Measurements from ENCODE around the gene TET3. TPM values are rescaled to one million over a fixed set of nuclear protein-coding genes. Genes with fewer than 3 reads are reported as not detected.

The TET3 gene
- total RNA-seq, 2 donors from 2014 or later, result 1.9 to 3.9 TPM

DNA sequence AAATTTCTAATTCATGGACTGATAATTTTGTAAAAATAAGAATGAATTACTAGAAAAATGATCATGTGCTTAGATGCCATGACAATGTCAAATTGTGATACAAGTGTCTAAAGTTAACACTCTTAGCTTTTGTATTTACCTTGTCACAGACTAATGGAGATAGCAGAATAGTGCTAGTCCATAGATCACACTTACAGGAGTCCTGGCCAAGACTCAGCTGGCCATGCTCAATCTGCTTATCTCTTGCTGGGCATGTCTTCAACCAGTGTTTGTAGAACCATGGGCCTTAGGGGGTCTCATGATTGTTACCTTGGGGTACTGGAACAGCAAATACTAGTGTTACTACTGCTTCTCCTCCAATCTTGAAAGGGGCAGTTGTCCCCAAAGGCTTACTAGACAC lies 44.0 kb downstream of the TET3 start:
- DNase-seq (ENCODE audit: low spot score), result no peak

GRCh38 chr2:74029714-74030397 lies 45.1 kb downstream of the TET3 start:
- H3K36me3 ChIP-seq, result no peaks in the 10 kb centered on the region
- TF ChIP-seq CTCF (IDR thresholded peaks at IDR 0.05), result no peak
- DNase-seq (ENCODE audit: low spot score), result no peak
- no peak overlapping the region for H3K27ac ChIP-seq
- peaks cover 0 to 12% of the 10 kb centered on the region in 2 donors for H3K4me1 ChIP-seq
- no peak overlapping the region for H3K4me3 ChIP-seq
- no peaks in the 10 kb centered on the region for H3K9me3 ChIP-seq
- no peaks in the 10 kb centered on the region for H3K27me3 ChIP-seq

More for the DNA sequence above, 44.0 kb downstream of the TET3 start:
- Histone ChIP-seq H3K4me1 (peaks cover 0 to 12% of the 10 kb centered on the region in 2 donors), H3K27me3 (no peaks in the 10 kb centered on the region), H3K9me3 (no peaks in the 10 kb centered on the region), H3K36me3 (no peaks in the 10 kb centered on the region), H3K4me3 (no peak overlapping the region), H3K27ac (no peak overlapping the region)
- no peak for TF ChIP-seq CTCF (IDR thresholded peaks at IDR 0.05)

- TF ChIP-seq CTCF (IDR thresholded peaks at IDR 0.05), result no peak
- H3K36me3 ChIP-seq, result no peaks in the 10 kb centered on the region
- H3K27ac ChIP-seq, result no peak overlapping the region
Observed at GRCh38 chr2:74031221-74031620, 46.5 kb downstream of the TET3 start.

GRCh38 chr2:74031959-74032287 lies 47.2 kb downstream of the TET3 start:
- no peaks in the 10 kb centered on the region for H3K9me3 ChIP-seq
- DNase-seq (ENCODE audit: low spot score), result no peak
- H3K4me3 ChIP-seq, result no peak overlapping the region
- H3K27ac ChIP-seq, result no peak overlapping the region
- H3K4me1 ChIP-seq, result peaks cover 0 to 14% of the 10 kb centered on the region in 2 donors
- TF ChIP-seq CTCF (IDR thresholded peaks at IDR 0.05), result no peak
- no peaks in the 10 kb centered on the region for H3K27me3 ChIP-seq
- H3K36me3 ChIP-seq, result no peaks in the 10 kb centered on the region

More at GRCh38 chr2:74031221-74031620, 46.5 kb downstream of the TET3 start:
- DNase-seq (ENCODE audit: low spot score), result no peak
- no peaks in the 10 kb centered on the region for H3K9me3 ChIP-seq
- H3K4me3 ChIP-seq, result no peak overlapping the region
- peaks cover 0 to 12% of the 10 kb centered on the region in 2 donors for H3K4me1 ChIP-seq
- no peaks in the 10 kb centered on the region for H3K27me3 ChIP-seq

DNA sequence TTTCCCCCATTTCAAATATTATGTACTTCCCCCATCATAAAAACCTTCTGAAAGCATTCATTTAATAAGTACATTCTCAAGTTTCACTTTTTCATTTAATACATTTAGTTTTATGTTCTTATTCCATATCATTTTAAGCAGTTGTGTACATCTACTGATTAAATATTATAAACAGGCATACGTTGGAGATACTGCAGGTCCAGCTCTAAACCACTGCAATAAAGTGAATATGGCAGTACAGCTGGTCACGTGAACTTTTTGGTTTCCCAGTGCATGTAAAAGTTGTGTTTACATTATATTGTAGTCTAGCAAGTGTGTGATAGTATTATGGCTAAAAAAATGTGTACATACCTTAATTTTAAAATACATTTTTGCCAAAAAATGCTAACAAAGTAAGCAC lies 48.7 kb downstream of the TET3 start:
- H3K4me1 ChIP-seq, result peaks cover 0 to 25% of the 10 kb centered on the region in 2 donors

More for the DNA sequence above, 48.7 kb downstream of the TET3 start:
- no peak for DNase-seq (ENCODE audit: low spot score)
- H3K36me3 ChIP-seq, result no peaks in the 10 kb centered on the region
- no peaks in the 10 kb centered on the region for H3K9me3 ChIP-seq
- no peaks in the 10 kb centered on the region for H3K27me3 ChIP-seq
- H3K27ac ChIP-seq, result no peak overlapping the region
- no peak overlapping the region for H3K4me3 ChIP-seq
- TF ChIP-seq CTCF (IDR thresholded peaks at IDR 0.05), result no peak

Other genes starting within 250 kb of the TET3 start
- gene TPRKB, start 247.6 kb upstream of the TET3 start, total RNA-seq, result 10 to 100 TPM; 21.6 to 28.3 TPM
- gene DUSP11, start 204.8 kb upstream of the TET3 start, total RNA-seq, result 10 to 100 TPM; 17.0 to 18.2 TPM
- gene C2orf78, start 200.7 kb upstream of the TET3 start, total RNA-seq, result not detected
- gene STAMBP, start 155.9 kb upstream of the TET3 start, total RNA-seq, result 10 to 100 TPM; 23.3 to 37.3 TPM
- gene ACTG2, start 91.9 kb upstream of the TET3 start, total RNA-seq, result 10 to 100 TPM in 1 of 2 donors, 1 to 10 TPM in 1; 3.7 to 23.8 TPM
- 10 to 100 TPM; 33.7 to 36.2 TPM for gene DGUOK, start 58.0 kb upstream of the TET3 start, total RNA-seq
- gene BOLA3, start 163.0 kb downstream of the TET3 start, total RNA-seq, result 100 to 1,000 TPM in 1 of 2 donors, 10 to 100 TPM in 1; 60.4 to 174 TPM
- 10 to 100 TPM; 47.8 TPM for gene MOB1A, start 194.0 kb downstream of the TET3 start, total RNA-seq
- 10 to 100 TPM; 12.9 to 15.8 TPM for gene MTHFD2, start 213.7 kb downstream of the TET3 start, total RNA-seq

Measured in right atrium auricular region (tissue), 2 donors.